Neutrophil (primary cell): Measurements from ENCODE around the gene ITGA4.

Source experiments
- H3K27ac ChIP-seq: fragments of 200-600 bp; sonication (generic); 2 replicates; pipeline ENCODE4 v1.5.1; 2016; ENCODE audit warnings: mild to moderate bottlenecking, moderate library complexity
- H3K27me3 ChIP-seq: fragments of 200-600 bp; sonication (generic); 2 replicates; pipeline ENCODE4 v1.6.0; 2016; ENCODE audit warnings: mild to moderate bottlenecking
- H3K36me3 ChIP-seq: fragments of 200-600 bp; sonication (generic); 2 replicates; pipeline ENCODE4 v1.5.1; 2017
- H3K4me1 ChIP-seq, 2 experiments: fragments of 200-600 bp in 1 of 2; sonication (generic) in 1 of 2; 1 replicate in 1 of 2; 2 replicates in 1 of 2; pipeline versions ENCODE4 v1.5.1 to v1.6.1; 2013 to 2016; ENCODE audit warnings: low read depth in 1 of 2, low read length in 1 of 2, mild to moderate bottlenecking in 1 of 2, moderate library complexity in 1 of 2; ENCODE audit not compliant: control insufficient read depth in 1 of 2, insufficient read depth in 1 of 2
- H3K4me3 ChIP-seq, 2 experiments: fragments of 200-600 bp in 1 of 2; sonication (generic) in 1 of 2; 1 replicate in 1 of 2; 2 replicates in 1 of 2; pipeline ENCODE4 v1.5.1; 2013 to 2016; ENCODE audit warnings: low read depth in 1 of 2, low read length in 1 of 2, mild to moderate bottlenecking in 1 of 2, moderate library complexity in 1 of 2
- H3K9me3 ChIP-seq: fragments of 200-600 bp; sonication (generic); 2 replicates; pipeline ENCODE4 v1.5.1; 2016
- TF ChIP-seq, protein P1 (sequence below): fragments of 200-600 bp; sonication (generic); IDR thresholded peaks from 2 replicates; pipeline ENCODE4 v1.5.1; 2016; ENCODE audit warnings: antibody characterized with exemption

Gene ITGA4

DNA sequence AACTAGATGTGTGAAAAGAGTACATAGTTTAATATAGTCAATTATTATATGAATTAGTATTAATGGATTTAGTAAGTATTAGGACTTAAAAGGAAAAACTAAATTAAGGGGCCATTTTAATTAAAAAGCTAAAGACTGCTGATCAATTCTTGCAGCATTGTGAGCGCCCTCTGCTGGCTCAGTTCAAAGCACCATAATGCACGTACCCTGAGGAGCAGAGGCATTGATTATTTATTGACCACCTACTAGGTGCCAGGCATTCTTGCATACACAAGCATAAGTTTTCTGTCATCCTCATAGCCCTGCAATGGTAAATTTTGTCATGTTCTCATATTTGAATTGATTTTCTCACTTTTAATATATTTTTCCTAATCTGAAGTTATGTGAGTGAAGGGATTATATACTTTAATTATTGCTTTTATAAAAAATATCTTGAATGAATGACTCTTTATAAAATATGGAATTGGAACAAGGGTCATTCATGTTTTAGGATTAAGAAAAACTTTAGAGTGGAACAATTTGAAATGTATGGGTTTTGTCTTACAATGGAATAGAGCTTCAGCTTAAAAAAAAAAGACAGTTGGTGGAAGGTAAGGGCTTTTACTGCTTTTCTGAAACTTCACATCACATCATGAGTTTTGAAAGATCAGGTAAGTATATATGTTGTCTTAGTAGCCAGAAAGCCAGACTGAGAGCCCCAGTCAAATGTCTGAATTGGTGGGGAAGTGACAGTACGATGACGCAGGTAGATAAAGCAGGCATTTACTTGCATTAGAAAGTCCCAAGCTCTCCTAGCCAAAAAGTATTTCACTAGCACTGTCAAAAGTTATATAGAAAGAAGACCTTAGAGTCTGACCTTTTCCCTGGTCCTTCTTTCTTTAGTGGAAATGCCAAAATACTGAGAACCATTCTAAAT is 9.7 kb downstream of the ITGA4 start:
- Histone ChIP-seq H3K4me1 (peaks cover 23 to 47% of the 10 kb centered on the region in 2 experiments), H3K4me3 (peak overlapping the region in 1 of 2 experiments; percentile 26), H3K27ac (no peak overlapping the region), H3K36me3 (no peaks in the 10 kb centered on the region), H3K9me3 (no peaks in the 10 kb centered on the region), H3K27me3 (no peaks in the 10 kb centered on the region)
- TF ChIP-seq, protein P1, sequence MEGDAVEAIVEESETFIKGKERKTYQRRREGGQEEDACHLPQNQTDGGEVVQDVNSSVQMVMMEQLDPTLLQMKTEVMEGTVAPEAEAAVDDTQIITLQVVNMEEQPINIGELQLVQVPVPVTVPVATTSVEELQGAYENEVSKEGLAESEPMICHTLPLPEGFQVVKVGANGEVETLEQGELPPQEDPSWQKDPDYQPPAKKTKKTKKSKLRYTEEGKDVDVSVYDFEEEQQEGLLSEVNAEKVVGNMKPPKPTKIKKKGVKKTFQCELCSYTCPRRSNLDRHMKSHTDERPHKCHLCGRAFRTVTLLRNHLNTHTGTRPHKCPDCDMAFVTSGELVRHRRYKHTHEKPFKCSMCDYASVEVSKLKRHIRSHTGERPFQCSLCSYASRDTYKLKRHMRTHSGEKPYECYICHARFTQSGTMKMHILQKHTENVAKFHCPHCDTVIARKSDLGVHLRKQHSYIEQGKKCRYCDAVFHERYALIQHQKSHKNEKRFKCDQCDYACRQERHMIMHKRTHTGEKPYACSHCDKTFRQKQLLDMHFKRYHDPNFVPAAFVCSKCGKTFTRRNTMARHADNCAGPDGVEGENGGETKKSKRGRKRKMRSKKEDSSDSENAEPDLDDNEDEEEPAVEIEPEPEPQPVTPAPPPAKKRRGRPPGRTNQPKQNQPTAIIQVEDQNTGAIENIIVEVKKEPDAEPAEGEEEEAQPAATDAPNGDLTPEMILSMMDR = peak; percentile 53

DNA sequence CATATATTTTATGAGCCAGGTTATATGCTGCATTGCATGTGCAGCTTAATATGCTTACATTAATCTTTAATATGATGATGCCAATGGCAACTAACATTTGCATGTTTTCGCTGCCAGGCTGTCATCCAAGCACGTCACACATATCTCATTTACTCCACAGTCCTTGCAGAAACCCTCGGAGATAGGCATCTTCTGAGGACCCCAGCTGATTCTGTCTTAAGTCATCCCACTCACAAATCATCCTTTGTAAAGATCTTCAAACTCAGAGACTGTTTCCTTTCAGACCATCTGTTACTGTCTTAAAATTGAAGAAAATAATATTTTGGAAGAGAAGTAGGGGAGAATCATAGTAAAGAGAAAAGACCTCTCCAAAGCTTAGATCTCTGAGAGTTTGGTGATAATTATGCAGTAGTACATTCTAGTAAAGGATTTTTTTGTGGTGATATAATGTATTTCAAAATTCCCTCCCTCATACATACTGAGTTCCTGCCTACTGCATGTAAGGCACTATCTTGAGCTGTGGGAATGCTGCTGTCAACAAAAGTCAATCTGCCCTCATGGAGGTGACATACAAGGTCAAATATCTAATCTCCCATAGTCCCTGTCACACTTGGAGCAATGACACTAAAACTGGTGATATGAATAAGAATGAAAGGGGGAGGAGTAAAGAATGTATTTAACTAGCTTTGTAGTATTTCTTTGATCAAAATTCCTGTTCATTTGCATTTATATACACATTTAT is 11.0 kb downstream of the ITGA4 start:
- H3K36me3 ChIP-seq = no peaks in the 10 kb centered on the region
- TF ChIP-seq, protein P1 = no peak
- peaks cover 20 to 43% of the 10 kb centered on the region in 2 experiments for H3K4me1 ChIP-seq
- no peak overlapping the region for H3K4me3 ChIP-seq
- H3K27ac ChIP-seq = no peak overlapping the region
- no peaks in the 10 kb centered on the region for H3K27me3 ChIP-seq
- no peaks in the 10 kb centered on the region for H3K9me3 ChIP-seq

DNA sequence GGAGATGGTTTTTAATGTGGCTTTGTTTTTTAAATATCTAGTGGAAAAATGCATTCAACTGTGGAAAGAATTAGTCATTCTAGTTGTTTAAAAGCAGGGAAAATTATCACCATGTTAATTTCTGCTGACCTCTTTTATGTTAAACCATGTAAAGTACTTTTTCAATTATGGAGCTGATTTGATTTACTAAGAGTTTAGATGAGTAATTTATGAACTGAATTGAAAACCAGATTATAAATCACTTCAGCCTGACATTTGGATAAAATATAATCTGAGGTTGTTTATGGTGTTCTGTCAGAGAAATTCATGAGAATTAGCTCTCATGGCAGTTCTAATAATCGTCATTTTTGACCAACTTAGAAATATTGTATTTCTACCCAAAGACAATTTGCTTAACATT is 11.6 kb downstream of the ITGA4 start:
- peaks cover 24 to 45% of the 10 kb centered on the region in 2 experiments for H3K4me1 ChIP-seq
- no peaks in the 10 kb centered on the region for H3K9me3 ChIP-seq
- H3K27ac ChIP-seq = no peak overlapping the region
- H3K27me3 ChIP-seq = no peaks in the 10 kb centered on the region
- no peak overlapping the region for H3K4me3 ChIP-seq
- H3K36me3 ChIP-seq = no peaks in the 10 kb centered on the region
- TF ChIP-seq, protein P1 = no peak

DNA sequence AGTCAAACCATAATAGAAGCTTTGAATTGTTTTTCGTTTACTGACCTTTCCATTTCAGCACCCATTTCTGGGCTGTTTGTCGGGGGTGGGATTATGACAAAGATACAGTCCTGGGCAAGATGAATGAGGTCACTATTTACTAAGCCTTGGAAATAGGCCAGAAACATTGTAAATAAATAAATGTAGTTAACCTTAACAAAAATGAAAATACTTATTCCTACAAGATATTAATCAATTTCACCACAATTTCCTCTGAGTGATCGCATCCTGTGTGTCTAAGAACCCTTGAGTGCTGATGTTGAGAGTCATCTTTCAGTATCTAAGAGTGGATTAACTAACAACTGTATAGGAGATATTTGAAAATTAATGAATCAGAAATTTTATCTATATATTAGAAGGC is 14.0 kb downstream of the ITGA4 start:
- Histone ChIP-seq H3K27ac (no peak overlapping the region), H3K9me3 (no peaks in the 10 kb centered on the region), H3K4me1 (peaks cover 20 to 38% of the 10 kb centered on the region in 2 experiments), H3K27me3 (no peaks in the 10 kb centered on the region), H3K36me3 (peaks cover 5% of the 10 kb centered on the region), H3K4me3 (no peak overlapping the region)
- TF ChIP-seq, protein P1 = no peak

DNA sequence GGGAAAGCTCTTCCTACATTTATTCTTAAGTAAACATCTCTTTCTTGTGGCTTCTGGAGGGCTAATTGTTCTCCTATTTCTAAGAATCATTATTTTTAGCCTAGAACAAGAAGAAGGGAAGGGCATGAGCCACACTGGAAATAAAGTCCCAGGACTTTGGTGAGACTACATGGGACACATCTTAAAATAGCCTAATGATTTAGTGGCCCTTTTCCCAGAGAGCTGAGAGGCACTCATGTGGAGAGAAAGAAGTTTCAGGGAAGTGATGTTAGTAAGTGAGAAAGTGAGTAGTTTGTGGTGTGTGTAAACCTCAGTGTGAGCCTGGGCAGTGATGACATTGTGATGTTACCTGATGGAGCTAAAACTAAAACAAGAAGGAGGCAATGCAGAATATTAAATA is 14.6 kb downstream of the ITGA4 start:
- no peaks in the 10 kb centered on the region for H3K27me3 ChIP-seq
- no peaks in the 10 kb centered on the region for H3K9me3 ChIP-seq
- no peak overlapping the region for H3K4me3 ChIP-seq
- TF ChIP-seq, protein P1 = no peak
- peaks cover 20 to 33% of the 10 kb centered on the region in 2 experiments for H3K4me1 ChIP-seq
- H3K27ac ChIP-seq = no peak overlapping the region
- H3K36me3 ChIP-seq = peaks cover 10% of the 10 kb centered on the region
